Embryonic facial prominence (tissue), 1 donor: Measurements from ENCODE around the gene KSR1.

Experiments used
- DNase-seq: peaks from one replicate; pipeline ENCODE4 v3.0.0-alpha.2; 2016; ENCODE audit errors: extremely low spot score

Gene KSR1

GRCh38 chr17:27569884-27570577 is 113.8 kb downstream of the KSR1 start:
- DNase-seq: no peak

DNA sequence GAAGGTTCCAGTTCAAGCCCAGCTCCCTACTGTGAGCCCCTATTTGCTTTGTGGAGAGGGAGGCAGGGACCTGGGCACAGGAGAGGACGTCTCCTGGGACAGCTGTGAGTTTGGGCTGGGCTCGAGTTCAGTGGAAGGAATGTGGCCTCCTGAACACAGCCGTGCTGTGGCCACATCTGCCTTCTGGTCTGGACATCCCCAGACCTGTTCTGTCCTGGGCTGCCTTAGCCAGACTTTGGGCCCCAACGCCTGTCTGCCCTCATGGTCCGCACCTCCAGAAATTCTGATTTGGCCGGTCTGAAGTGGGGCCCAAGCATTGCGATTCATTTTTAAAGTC is 114.3 kb downstream of the KSR1 start:
- no peak for DNase-seq

DNA sequence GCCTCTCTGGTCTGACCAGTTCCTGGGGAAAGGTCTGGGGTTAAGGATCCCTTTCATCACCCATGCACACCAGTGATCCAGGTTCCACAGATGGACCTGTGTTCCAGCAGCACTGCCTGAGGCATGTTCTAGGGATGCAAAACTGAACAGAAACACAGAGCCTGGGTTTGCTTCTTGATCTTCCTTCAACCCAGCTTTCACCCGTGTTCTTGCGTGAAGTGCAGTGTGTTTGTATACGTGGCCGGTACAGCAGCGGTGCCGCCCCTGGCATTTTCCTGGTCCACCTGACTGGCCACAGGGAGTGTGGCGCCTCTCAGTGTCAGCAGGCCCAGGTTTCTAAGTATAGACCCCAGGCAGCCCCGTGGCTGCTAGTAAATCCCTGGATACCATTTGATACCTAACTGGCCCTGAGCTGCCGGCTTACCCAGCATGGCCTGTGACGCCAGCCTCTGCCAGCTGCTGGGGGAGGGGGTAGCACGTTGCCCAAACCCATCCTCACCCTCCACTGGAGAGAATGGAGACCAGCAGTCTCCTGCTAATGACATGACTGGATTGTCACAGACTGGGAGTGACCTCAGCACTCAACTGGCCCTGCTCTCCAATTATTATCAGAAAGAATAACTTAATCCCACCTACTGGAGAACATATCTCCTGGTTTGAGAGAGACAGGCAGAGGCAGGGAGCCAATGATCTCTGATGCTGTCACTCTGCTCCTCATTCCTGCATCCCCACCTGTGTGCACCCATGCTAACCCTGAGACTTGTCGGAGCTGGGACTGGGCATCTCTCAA is 115.5 kb downstream of the KSR1 start:
- no peak for DNase-seq

DNA sequence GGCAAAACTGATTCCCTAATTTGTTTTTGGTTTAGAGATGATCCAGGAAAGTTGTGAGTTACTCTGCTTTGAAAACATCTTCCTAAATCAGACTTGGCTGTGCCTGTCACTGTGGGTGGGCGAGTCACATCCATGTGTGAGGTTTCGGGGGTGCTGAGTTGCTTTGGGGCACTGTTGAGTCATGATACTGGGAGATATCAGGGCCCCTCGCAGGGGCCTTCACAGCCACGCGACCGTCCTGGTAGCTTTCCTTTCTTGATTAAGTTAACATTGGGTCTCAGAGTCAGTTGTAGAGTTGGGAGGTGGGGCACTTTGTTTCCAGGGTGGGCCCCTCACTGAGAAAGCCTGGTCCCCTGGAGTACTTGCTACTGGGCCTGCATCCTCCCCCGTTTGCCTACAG is 116.4 kb downstream of the KSR1 start:
- DNase-seq: no peak

GRCh38 chr17:27573548-27573947 is 117.3 kb downstream of the KSR1 start:
- DNase-seq: no peak

DNA sequence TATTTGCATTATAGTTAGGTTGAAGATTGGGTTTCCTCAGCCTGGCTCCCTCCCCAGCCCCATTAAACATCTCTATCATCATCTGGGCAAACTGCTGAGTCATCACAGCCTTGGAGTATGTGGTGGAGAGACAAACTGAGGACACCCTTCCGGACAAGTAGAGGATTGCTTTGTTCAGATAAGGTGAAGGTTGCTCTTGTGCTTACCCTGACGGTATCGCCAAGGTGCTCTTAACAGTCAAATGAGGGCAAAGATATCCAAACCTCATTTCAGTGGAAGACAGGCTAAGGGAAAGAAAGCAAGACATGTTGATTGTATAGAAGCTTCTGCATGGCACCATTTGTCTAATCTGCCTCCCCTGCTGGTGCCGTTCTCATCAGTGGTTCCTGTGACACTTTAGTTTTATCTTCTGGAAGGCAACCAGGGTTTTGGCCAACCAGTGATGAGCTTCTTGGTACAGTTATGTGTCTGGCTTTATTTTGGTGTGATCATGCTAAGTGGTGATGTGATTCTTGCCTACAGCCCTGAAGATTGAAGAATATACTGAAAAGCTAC is 117.8 kb downstream of the KSR1 start:
- no peak for DNase-seq

- DNase-seq: no peak
Observed at GRCh38 chr17:27575096-27575911, 119.1 kb downstream of the KSR1 start.

GRCh38 chr17:27575912-27576252 is 119.6 kb downstream of the KSR1 start:
- DNase-seq: no peak

GRCh38 chr17:27576477-27577083 is 120.3 kb downstream of the KSR1 start:
- no peak for DNase-seq

DNA sequence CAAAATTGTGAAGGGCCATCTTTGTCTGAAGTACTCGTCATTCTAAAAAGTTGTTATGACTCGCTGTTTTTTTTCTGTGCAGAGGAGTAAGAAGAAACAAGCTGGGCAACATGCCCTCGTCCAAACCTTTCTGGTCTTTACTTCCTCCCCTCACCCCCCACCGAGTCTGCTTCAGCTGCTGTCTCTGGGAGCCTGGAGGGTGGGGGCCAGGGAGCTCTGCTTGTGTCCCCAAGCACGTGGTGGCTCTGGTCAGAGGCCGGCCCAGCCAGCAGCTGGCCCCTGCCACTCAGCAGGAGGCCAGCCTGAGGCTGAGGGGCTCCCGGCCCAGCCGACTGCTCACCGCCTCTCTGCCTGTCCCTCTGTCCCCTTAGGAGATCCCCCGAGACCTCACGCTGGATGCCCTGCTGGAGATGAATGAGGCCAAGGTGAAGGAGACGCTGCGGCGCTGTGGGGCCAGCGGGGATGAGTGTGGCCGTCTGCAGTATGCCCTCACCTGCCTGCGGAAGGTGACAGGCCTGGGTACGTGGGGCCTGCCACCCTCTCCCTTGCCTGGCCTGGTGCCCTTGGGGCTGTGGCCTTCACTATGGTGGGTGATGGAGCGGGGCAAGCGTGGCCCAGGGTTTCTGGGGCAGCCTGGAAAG is 121.0 kb downstream of the KSR1 start:
- DNase-seq: no peak

- no peak for DNase-seq
Observed at GRCh38 chr17:27577884-27578717, 121.9 kb downstream of the KSR1 start.

DNA sequence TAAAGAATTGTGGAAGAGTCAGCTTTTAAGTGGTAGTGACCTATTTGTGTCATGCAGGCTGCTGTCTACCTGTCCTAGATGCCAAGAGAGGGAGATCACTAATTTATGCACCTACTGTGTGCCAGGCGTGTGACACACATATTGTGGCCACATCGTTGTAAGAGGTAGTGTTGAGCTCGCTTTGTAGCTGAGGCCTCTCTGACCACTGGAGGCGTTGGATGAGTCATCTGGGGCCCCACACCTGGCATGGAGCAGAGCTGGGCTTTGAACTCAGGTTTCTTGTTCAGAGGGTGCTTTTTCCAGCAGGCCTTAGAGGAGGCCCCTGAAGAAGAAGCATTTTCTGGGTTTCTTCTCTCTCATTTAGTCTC is 122.5 kb downstream of the KSR1 start:
- DNase-seq: no peak

DNA sequence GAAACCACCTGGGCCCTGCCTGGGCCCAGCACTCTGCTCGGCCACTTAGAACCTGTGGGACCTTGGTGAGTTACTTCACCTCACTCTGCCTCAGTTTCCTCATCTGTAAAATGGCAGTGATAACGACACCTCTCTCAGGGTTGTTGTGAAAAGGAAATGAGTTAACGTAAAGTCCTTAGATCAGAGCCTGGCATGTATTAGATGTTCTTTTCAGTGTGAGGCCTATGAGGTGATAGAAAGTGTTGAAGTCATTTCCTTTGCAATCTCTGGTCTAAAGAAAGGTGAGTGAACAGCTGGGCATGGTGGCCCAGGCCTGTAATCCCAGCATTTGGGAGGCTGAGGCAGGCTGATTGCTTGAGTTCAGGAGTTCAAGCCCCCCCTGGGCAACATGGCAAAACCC is 123.1 kb downstream of the KSR1 start:
- DNase-seq: no peak

DNA sequence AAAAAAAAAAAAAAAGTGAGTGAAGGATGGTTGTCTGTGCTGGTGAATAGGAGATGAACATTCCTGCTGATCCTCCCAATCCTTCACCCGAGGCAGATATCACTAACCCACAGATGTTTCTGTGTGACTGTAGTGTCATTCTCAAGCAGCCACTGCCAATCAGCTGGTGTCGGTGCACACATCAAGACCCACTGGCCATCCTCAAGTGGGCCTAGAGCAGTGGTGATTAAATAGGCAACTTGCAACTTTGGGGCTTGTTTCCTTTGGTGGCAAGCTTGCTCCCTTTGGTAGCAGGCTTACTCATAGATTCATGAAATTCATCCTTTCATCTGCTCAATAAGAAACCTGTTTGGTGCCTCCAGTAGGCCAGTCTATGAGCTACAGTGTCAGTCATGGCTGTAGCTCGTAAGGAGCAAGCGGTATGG is 123.7 kb downstream of the KSR1 start:
- DNase-seq: no peak

DNA sequence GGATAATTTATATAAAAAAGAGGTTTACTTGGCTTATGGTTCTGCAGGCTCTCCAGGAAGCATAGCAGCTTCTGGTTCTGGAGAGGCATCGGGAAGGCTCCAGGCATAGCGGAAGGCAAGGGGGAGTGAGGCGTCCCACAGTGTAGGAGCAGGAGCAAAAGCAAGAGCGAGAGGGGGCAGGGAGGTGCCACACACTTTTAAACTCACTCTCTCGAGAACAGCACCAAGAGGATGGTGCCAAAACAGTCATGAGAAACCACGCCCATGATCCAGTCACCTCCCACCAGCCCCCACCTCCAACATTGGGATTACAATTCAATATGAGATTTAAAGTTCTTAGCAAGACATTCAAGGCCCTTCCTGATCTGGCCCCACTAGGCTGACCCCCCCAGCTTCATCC is 124.8 kb downstream of the KSR1 start:
- no peak for DNase-seq

DNA sequence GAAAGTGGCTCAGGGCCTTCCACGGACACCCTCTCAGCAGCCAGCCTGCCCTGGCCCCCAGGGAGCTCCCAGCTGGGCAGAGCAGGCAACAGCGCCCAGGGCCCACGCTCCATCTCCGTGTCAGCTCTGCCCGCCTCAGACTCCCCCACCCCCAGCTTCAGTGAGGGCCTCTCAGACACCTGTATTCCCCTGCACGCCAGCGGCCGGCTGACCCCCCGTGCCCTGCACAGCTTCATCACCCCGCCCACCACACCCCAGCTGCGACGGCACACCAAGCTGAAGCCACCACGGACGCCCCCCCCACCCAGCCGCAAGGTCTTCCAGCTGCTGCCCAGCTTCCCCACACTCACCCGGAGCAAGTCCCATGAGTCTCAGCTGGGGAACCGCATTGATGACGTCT is 126.4 kb downstream of the KSR1 start:
- DNase-seq: no peak

DNA sequence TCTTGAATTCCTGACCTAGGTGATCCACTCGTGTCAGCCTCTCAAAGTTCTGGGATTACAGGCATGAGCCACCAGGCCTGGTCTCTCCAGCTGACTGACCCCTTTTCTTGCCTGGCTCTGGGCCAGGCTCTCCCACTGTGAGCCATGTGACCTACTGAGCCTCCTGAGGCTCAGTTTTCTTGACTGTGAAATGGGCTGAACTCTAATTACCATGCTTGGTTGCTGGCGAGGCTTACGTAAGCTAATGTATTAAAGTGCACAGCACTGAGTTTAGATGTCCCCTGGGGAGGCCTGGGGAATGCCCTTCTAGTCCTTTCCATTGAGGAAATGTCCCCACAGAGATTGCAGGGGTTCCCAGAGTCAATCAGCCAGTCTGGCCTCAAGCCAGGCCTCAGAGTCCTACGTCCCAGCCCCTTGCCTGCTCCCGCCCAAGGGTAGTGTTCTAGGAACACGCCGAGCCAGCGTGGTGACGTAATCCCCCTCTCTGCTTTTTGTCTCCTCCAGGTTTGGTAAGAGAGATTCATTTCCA is 129.0 kb downstream of the KSR1 start:
- DNase-seq: no peak

DNA sequence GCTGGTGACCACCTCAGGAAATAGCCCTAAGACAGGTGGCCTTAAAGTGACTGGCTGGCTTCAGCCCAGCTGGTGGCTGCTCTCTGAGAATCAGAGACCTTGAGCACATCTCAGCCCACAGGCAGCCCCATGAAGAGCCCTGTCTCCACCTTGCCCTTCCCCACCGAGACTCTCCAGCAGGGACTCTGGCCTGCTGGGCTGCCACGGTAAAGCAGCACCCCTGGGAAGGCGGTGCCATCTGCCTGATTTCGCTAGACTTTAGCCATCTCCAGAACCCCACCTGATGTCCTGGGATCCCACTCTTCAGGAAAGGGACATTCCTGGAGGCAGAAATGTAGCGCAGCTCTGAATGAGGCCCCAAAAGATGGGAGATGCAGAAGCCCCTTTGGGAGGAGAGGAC is 129.5 kb downstream of the KSR1 start:
- no peak for DNase-seq

GRCh38 chr17:27586203-27586721 is 130.0 kb downstream of the KSR1 start:
- peak; percentile 75 for DNase-seq

GRCh38 chr17:27588354-27588753 is 132.1 kb downstream of the KSR1 start:
- no peak for DNase-seq
